Measurements from ENCODE around the gene RAB9B. TPM values are rescaled to one million over a fixed set of nuclear protein-coding genes. Genes with fewer than 3 reads are reported as not detected.

Gene RAB9B
- total RNA-seq, 1 donor from 2014 or later: 3.8 TPM

- ATAC-seq (peak; percentile 39), DNase-seq (ENCODE audit: low spot score) (no peak)
- intact Hi-C loops (cut with DNase I): no loop called here
Observed at GRCh38 chrX:103780336-103781061, 51.6 kb downstream of the RAB9B start.

- intact Hi-C loops (cut with DNase I): no loop called here
- no peak for ATAC-seq
- DNase-seq (ENCODE audit: low spot score): no peak
Observed at GRCh38 chrX:103779141-103779789, 52.8 kb downstream of the RAB9B start.

- ATAC-seq (peak; percentile 47), DNase-seq (ENCODE audit: low spot score) (no peak)
- intact Hi-C loops (cut with DNase I): no loop called here
Observed at GRCh38 chrX:103776546-103776945, 55.5 kb downstream of the RAB9B start, which contains the start of gene PLP1. PLP1 (plus strand) TSS chrX:103776840; CDS start chrX:103776996, 156 bp downstream.

GRCh38 chrX:103774070-103774642 is 57.9 kb downstream of the RAB9B start:
- ATAC-seq (peak; percentile 59), DNase-seq (ENCODE audit: low spot score) (no peak)
- intact Hi-C loops (cut with DNase I): no loop called here

GRCh38 chrX:103773445-103773844 is 58.6 kb downstream of the RAB9B start:
- ATAC-seq: no peak
- no peak for DNase-seq (ENCODE audit: low spot score)
- intact Hi-C loops (cut with DNase I): loop anchor here (2.0 kb wide), 1 partner anchor 51 kb away; no protein-coding TSS in a partner anchor

Other genes with a start within 250 kb of the RAB9B start
- 102 TPM for gene TCEAL4, start 246.7 kb downstream of the RAB9B start, total RNA-seq
- gene TCEAL3, start 224.3 kb downstream of the RAB9B start, total RNA-seq: 26.7 TPM
- gene TCEAL1, start 203.3 kb downstream of the RAB9B start, total RNA-seq: 25.4 TPM
- gene MORF4L2, start 145.6 kb downstream of the RAB9B start, total RNA-seq: 224 TPM
- gene TMEM31, start 121.3 kb downstream of the RAB9B start, total RNA-seq: 1.4 TPM
- gene PLP1, start 55.4 kb downstream of the RAB9B start, total RNA-seq: 637 TPM
- 5.1 TPM for gene TMSB15B, start 130.4 kb upstream of the RAB9B start, total RNA-seq
- not detected for gene H2BW1, start 181.5 kb upstream of the RAB9B start, total RNA-seq
- gene H2BW2, start 207.7 kb upstream of the RAB9B start, total RNA-seq: not detected
- gene TMSB15C, start 244.0 kb upstream of the RAB9B start, total RNA-seq: 2.4 TPM

All from sciatic nerve (tissue), 2 donors.